GM19240 (cell line): ENCODE results near the gene REEP3.

Experiments
- DNase-seq: peaks from one replicate; pipeline ENCODE4 v3.0.0; 2011; ENCODE audit warnings: low spot score; ENCODE audit not compliant: insufficient read length

REEP3 gene

GRCh38 chr10:63505562-63505961 lies 15.6 kb upstream of the REEP3 start:
- DNase-seq, result no peak

GRCh38 chr10:63506554-63506953 lies 14.6 kb upstream of the REEP3 start:
- no peak for DNase-seq

- no peak for DNase-seq
Observed at GRCh38 chr10:63515002-63515763, 6.0 kb upstream of the REEP3 start.

- DNase-seq, result no peak
Observed at GRCh38 chr10:63516207-63516606, 5.0 kb upstream of the REEP3 start.

- no peak for DNase-seq
Observed at GRCh38 chr10:63518690-63519288, 2.4 kb upstream of the REEP3 start.

- DNase-seq, result peak; percentile 61
Observed at GRCh38 chr10:63521416-63522276, 445 bp downstream of the REEP3 start.

- DNase-seq, result no peak
Observed at GRCh38 chr10:63522277-63522687, 1.1 kb downstream of the REEP3 start.

- no peak for DNase-seq
Observed at GRCh38 chr10:63522995-63523394, 1.8 kb downstream of the REEP3 start.

GRCh38 chr10:63525021-63525420 lies 3.8 kb downstream of the REEP3 start:
- no peak for DNase-seq

GRCh38 chr10:63527401-63527800 lies 6.2 kb downstream of the REEP3 start:
- no peak for DNase-seq

- no peak for DNase-seq
Observed at GRCh38 chr10:63528084-63528744, 7.0 kb downstream of the REEP3 start.

GRCh38 chr10:63530409-63530808 lies 9.2 kb downstream of the REEP3 start:
- no peak for DNase-seq

- DNase-seq, result no peak
Observed at GRCh38 chr10:63534723-63535122, 13.5 kb downstream of the REEP3 start.

- no peak for DNase-seq
Observed at GRCh38 chr10:63536698-63537097, 15.5 kb downstream of the REEP3 start.

- no peak for DNase-seq
Observed at GRCh38 chr10:63537536-63537935, 16.3 kb downstream of the REEP3 start.

- DNase-seq, result no peak
Observed at GRCh38 chr10:63539377-63539776, 18.2 kb downstream of the REEP3 start.

GRCh38 chr10:63539994-63540393 lies 18.8 kb downstream of the REEP3 start:
- DNase-seq, result no peak

- DNase-seq, result no peak
Observed at GRCh38 chr10:63542835-63543575, 21.8 kb downstream of the REEP3 start.

- no peak for DNase-seq
Observed at GRCh38 chr10:63543576-63543962, 22.4 kb downstream of the REEP3 start.

- DNase-seq, result no peak
Observed at GRCh38 chr10:63544418-63544817, 23.2 kb downstream of the REEP3 start.
